ENCODE results near the gene CDH13.

CDH13 gene

GRCh38 chr16:83059237-83059636, 432.5 kb downstream of the CDH13 start:
- Histone ChIP-seq H3K4me2 (ENCODE audit: low read length, poor library complexity, severe bottlenecking) (no peak overlapping the region), H2BK120ac (ENCODE audit: low read depth, low read length) (no peak overlapping the region), H3K4me1 (ENCODE audit: control insufficient read depth, insufficient read depth, low read depth, low read length) (no peaks in the 10 kb centered on the region), H4K91ac (ENCODE audit: low read length) (no peak overlapping the region), H2BK5ac (ENCODE audit: low read depth, low read length, poor library complexity, severe bottlenecking) (no peak overlapping the region), H3K79me1 (replicated peaks; ENCODE audit: low read length, poor library complexity, severe bottlenecking) (no peaks in the 10 kb centered on the region), H3K36me3 (ENCODE audit: control insufficient read depth in 1 of 2, insufficient read depth in 2 of 2, low read depth in 1 of 2, low read length in 2 of 2) (no peaks in the 10 kb centered on the region), H4K8ac (ENCODE audit: low read length) (no peak overlapping the region), H3K14ac (ENCODE audit: low read length in 2 of 2) (no peak overlapping the region), H3K4ac (ENCODE audit: low read depth in 1 of 2, low read length in 2 of 2) (no peak overlapping the region), H2BK12ac (ENCODE audit: low read length in 2 of 2) (no peak overlapping the region), H3K9me3 (ENCODE audit: control insufficient read depth, low read length) (no peaks in the 10 kb centered on the region), H2AFZ (ENCODE audit: low read depth, low read length) (no peak overlapping the region), H3K27me3 (ENCODE audit: control insufficient read depth in 1 of 2, insufficient read depth in 1 of 2, low read length in 2 of 2) (no peaks in the 10 kb centered on the region), H3K9ac (ENCODE audit: low read length) (no peak overlapping the region), H3K23ac (ENCODE audit: low read length in 2 of 2) (no peak overlapping the region), H3K27ac (ENCODE audit: low read length, poor library complexity, severe bottlenecking) (no peak overlapping the region), H2BK15ac (ENCODE audit: low read depth, poor library complexity, severe bottlenecking) (no peak overlapping the region), H3K18ac (ENCODE audit: low read depth in 1 of 2, low read length in 2 of 2) (no peak overlapping the region), H3K4me3 (ENCODE audit: insufficient read depth in 1 of 2, low read depth in 1 of 2, low read length in 2 of 2) (no peak overlapping the region), H2AK5ac (ENCODE audit: low read length, severe bottlenecking) (no peak overlapping the region)
- no peak for DNase-seq
- WGBS = 95% methylated on average over 5 of the region's 5 CpGs

- H3K9ac ChIP-seq (ENCODE audit: low read length) = no peak overlapping the region
- no peak overlapping the region for H2AK5ac ChIP-seq (ENCODE audit: low read length, severe bottlenecking)
- H3K9me3 ChIP-seq (ENCODE audit: control insufficient read depth, low read length) = no peaks in the 10 kb centered on the region
- no peak overlapping the region for H2BK12ac ChIP-seq (ENCODE audit: low read length in 2 of 2)
- H3K4me2 ChIP-seq (ENCODE audit: low read length, poor library complexity, severe bottlenecking) = no peak overlapping the region
- DNase-seq = no peak
- no peak overlapping the region for H2AFZ ChIP-seq (ENCODE audit: low read depth, low read length)
- H3K23ac ChIP-seq (ENCODE audit: low read length in 2 of 2) = no peak overlapping the region
- H3K79me1 ChIP-seq (replicated peaks; ENCODE audit: low read length, poor library complexity, severe bottlenecking) = no peaks in the 10 kb centered on the region
- no peak overlapping the region for H3K4ac ChIP-seq (ENCODE audit: low read depth in 1 of 2, low read length in 2 of 2)
- WGBS = 100% methylated on average over 3 of the region's 3 CpGs
- H2BK120ac ChIP-seq (ENCODE audit: low read depth, low read length) = no peak overlapping the region
- H4K91ac ChIP-seq (ENCODE audit: low read length) = no peak overlapping the region
- no peak overlapping the region for H2BK5ac ChIP-seq (ENCODE audit: low read depth, low read length, poor library complexity, severe bottlenecking)
- H3K4me1 ChIP-seq (ENCODE audit: control insufficient read depth, insufficient read depth, low read depth, low read length) = no peaks in the 10 kb centered on the region
- no peak overlapping the region for H2BK15ac ChIP-seq (ENCODE audit: low read depth, poor library complexity, severe bottlenecking)
- no peak overlapping the region for H3K14ac ChIP-seq (ENCODE audit: low read length in 2 of 2)
- no peaks in the 10 kb centered on the region for H3K27me3 ChIP-seq (ENCODE audit: control insufficient read depth in 1 of 2, insufficient read depth in 1 of 2, low read length in 2 of 2)
- H3K4me3 ChIP-seq (ENCODE audit: insufficient read depth in 1 of 2, low read depth in 1 of 2, low read length in 2 of 2) = no peak overlapping the region
- no peak overlapping the region for H4K8ac ChIP-seq (ENCODE audit: low read length)
- no peak overlapping the region for H3K27ac ChIP-seq (ENCODE audit: low read length, poor library complexity, severe bottlenecking)
- H3K18ac ChIP-seq (ENCODE audit: low read depth in 1 of 2, low read length in 2 of 2) = no peak overlapping the region
- H3K36me3 ChIP-seq (ENCODE audit: control insufficient read depth in 1 of 2, insufficient read depth in 2 of 2, low read depth in 1 of 2, low read length in 2 of 2) = no peaks in the 10 kb centered on the region
Measured at GRCh38 chr16:83066011-83066410, 439.2 kb downstream of the CDH13 start.

- H3K27ac ChIP-seq (ENCODE audit: low read length, poor library complexity, severe bottlenecking) = no peak overlapping the region
- H2BK5ac ChIP-seq (ENCODE audit: low read depth, low read length, poor library complexity, severe bottlenecking) = no peak overlapping the region
- H3K9me3 ChIP-seq (ENCODE audit: control insufficient read depth, low read length) = no peaks in the 10 kb centered on the region
- H2BK12ac ChIP-seq (ENCODE audit: low read length in 2 of 2) = no peak overlapping the region
- H3K14ac ChIP-seq (ENCODE audit: low read length in 2 of 2) = no peak overlapping the region
- no peak overlapping the region for H3K18ac ChIP-seq (ENCODE audit: low read depth in 1 of 2, low read length in 2 of 2)
- no peak overlapping the region for H2AK5ac ChIP-seq (ENCODE audit: low read length, severe bottlenecking)
- H3K23ac ChIP-seq (ENCODE audit: low read length in 2 of 2) = no peak overlapping the region
- no peak overlapping the region for H3K4me3 ChIP-seq (ENCODE audit: insufficient read depth in 1 of 2, low read depth in 1 of 2, low read length in 2 of 2)
- no peak overlapping the region for H3K4ac ChIP-seq (ENCODE audit: low read depth in 1 of 2, low read length in 2 of 2)
- H3K9ac ChIP-seq (ENCODE audit: low read length) = no peak overlapping the region
- no peak overlapping the region for H2BK15ac ChIP-seq (ENCODE audit: low read depth, poor library complexity, severe bottlenecking)
- DNase-seq = no peak
- H3K79me1 ChIP-seq (replicated peaks; ENCODE audit: low read length, poor library complexity, severe bottlenecking) = no peaks in the 10 kb centered on the region
- no peak overlapping the region for H4K8ac ChIP-seq (ENCODE audit: low read length)
- no peaks in the 10 kb centered on the region for H3K27me3 ChIP-seq (ENCODE audit: control insufficient read depth in 1 of 2, insufficient read depth in 1 of 2, low read length in 2 of 2)
- WGBS = 100% methylated on average over 2 of the region's 2 CpGs
- no peak overlapping the region for H3K4me2 ChIP-seq (ENCODE audit: low read length, poor library complexity, severe bottlenecking)
- H3K36me3 ChIP-seq (ENCODE audit: control insufficient read depth in 1 of 2, insufficient read depth in 2 of 2, low read depth in 1 of 2, low read length in 2 of 2) = no peaks in the 10 kb centered on the region
- no peak overlapping the region for H2AFZ ChIP-seq (ENCODE audit: low read depth, low read length)
- no peak overlapping the region for H2BK120ac ChIP-seq (ENCODE audit: low read depth, low read length)
- H3K4me1 ChIP-seq (ENCODE audit: control insufficient read depth, insufficient read depth, low read depth, low read length) = no peaks in the 10 kb centered on the region
- no peak overlapping the region for H4K91ac ChIP-seq (ENCODE audit: low read length)
Measured at GRCh38 chr16:83066881-83067280, 440.1 kb downstream of the CDH13 start.

GRCh38 chr16:83068686-83069085, 441.9 kb downstream of the CDH13 start:
- Histone ChIP-seq H3K9me3 (ENCODE audit: control insufficient read depth, low read length) (no peaks in the 10 kb centered on the region), H3K27me3 (ENCODE audit: control insufficient read depth in 1 of 2, insufficient read depth in 1 of 2, low read length in 2 of 2) (no peaks in the 10 kb centered on the region), H3K14ac (ENCODE audit: low read length in 2 of 2) (no peak overlapping the region), H2BK12ac (ENCODE audit: low read length in 2 of 2) (no peak overlapping the region), H3K4ac (ENCODE audit: low read depth in 1 of 2, low read length in 2 of 2) (no peak overlapping the region), H2BK15ac (ENCODE audit: low read depth, poor library complexity, severe bottlenecking) (no peak overlapping the region), H2BK5ac (ENCODE audit: low read depth, low read length, poor library complexity, severe bottlenecking) (no peak overlapping the region), H3K4me1 (ENCODE audit: control insufficient read depth, insufficient read depth, low read depth, low read length) (peaks cover 2% of the 10 kb centered on the region), H3K79me1 (replicated peaks; ENCODE audit: low read length, poor library complexity, severe bottlenecking) (no peaks in the 10 kb centered on the region), H3K27ac (ENCODE audit: low read length, poor library complexity, severe bottlenecking) (no peak overlapping the region), H2AK5ac (ENCODE audit: low read length, severe bottlenecking) (no peak overlapping the region), H4K91ac (ENCODE audit: low read length) (no peak overlapping the region), H4K8ac (ENCODE audit: low read length) (no peak overlapping the region), H3K18ac (ENCODE audit: low read depth in 1 of 2, low read length in 2 of 2) (no peak overlapping the region), H2BK120ac (ENCODE audit: low read depth, low read length) (no peak overlapping the region), H2AFZ (ENCODE audit: low read depth, low read length) (no peak overlapping the region), H3K36me3 (ENCODE audit: control insufficient read depth in 1 of 2, insufficient read depth in 2 of 2, low read depth in 1 of 2, low read length in 2 of 2) (no peaks in the 10 kb centered on the region), H3K4me2 (ENCODE audit: low read length, poor library complexity, severe bottlenecking) (no peak overlapping the region), H3K9ac (ENCODE audit: low read length) (no peak overlapping the region), H3K23ac (ENCODE audit: low read length in 2 of 2) (no peak overlapping the region), H3K4me3 (ENCODE audit: insufficient read depth in 1 of 2, low read depth in 1 of 2, low read length in 2 of 2) (no peak overlapping the region)
- 70% methylated on average over 1 of the region's 1 CpG for WGBS
- peak; percentile 27 for DNase-seq
